Transverse colon (tissue), 4 donors: ENCODE data around the gene PSKH1.

Experiments used
- CTCF ChIP-seq, 5 experiments: fragments of 200-600 bp in 3 of 5; fragments of 450-650 bp in 2 of 5; sonication (generic) in 3 of 5; IDR thresholded peaks; 1 replicate in 2 of 5; 2 replicates in 3 of 5; pipeline ENCODE4 v1.5.1; 2016 to 2017; ENCODE audit warnings: antibody characterized with exemption in 5 of 5, inconsistent platforms in 3 of 5, mild to moderate bottlenecking in 2 of 5, moderate library complexity in 1 of 5
- EP300 ChIP-seq: sonication (generic); formaldehyde crosslinking; IDR thresholded peaks from one replicate; pipeline ENCODE4 v1.6.1; 2017; ENCODE audit warnings: antibody characterized with exemption, low read depth
- POLR2A ChIP-seq: fragments of 450-650 bp; IDR thresholded peaks from one replicate; pipeline ENCODE4 v1.6.1; 2016; ENCODE audit warnings: antibody characterized with exemption, mild to moderate bottlenecking, moderate library complexity
- POLR2AphosphoS5 ChIP-seq, 3 donors: sonication (generic); formaldehyde crosslinking; IDR thresholded peaks; one replicate each; pipeline ENCODE4 v1.6.1; 2016; ENCODE audit warnings: antibody characterized with exemption in 3 of 3

- TF ChIP-seq CTCF (IDR thresholded peaks at IDR 0.05) (no peak), POLR2A (no peak), POLR2AphosphoS5 (IDR thresholded peaks at IDR 0.05) (no peak), EP300 (no peak)
Observed at GRCh38 chr16:67914758-67915495, 21.9 kb downstream of the PSKH1 start.
